H9 (cell line): ENCODE results near the gene GSN. TPM values are rescaled to one million over a fixed set of nuclear protein-coding genes. Genes with fewer than 3 reads are reported as not detected.

Experiments
- DNase-seq: peaks from one replicate; pipeline ENCODE4 v3.0.0-alpha.2; 2017
- H2AFZ ChIP-seq: one replicate; pipeline ENCODE4 v1.6.1; 2013; ENCODE audit warnings: mild to moderate bottlenecking, low read length, control low read depth, moderate library complexity
- H2AK5ac ChIP-seq: 2 replicates; pipeline ENCODE4 v1.6.1; 2013; ENCODE audit warnings: low read length, control low read depth, mixed read lengths; ENCODE audit not compliant: insufficient read length
- H2BK120ac ChIP-seq: one replicate; pipeline ENCODE4 v1.6.1; 2013; ENCODE audit warnings: low read depth, mild to moderate bottlenecking, low read length, control low read depth, inconsistent platforms; ENCODE audit not compliant: poor library complexity, severe bottlenecking
- H2BK12ac ChIP-seq: 2 replicates; pipeline ENCODE4 v1.6.1; 2013; ENCODE audit warnings: low read length, control low read depth, mixed read lengths, low read depth; ENCODE audit not compliant: insufficient read length
- H2BK15ac ChIP-seq: 2 replicates; pipeline ENCODE4 v1.6.1; 2013; ENCODE audit warnings: low read depth, low read length, control low read depth
- H2BK20ac ChIP-seq: one replicate; pipeline ENCODE4 v1.6.1; 2013; ENCODE audit warnings: low read depth, mild to moderate bottlenecking, low read length, control low read depth, inconsistent platforms; ENCODE audit not compliant: poor library complexity, severe bottlenecking
- H2BK5ac ChIP-seq: 2 replicates; pipeline ENCODE4 v1.6.1; 2013; ENCODE audit warnings: low read length, control low read depth, mixed read lengths; ENCODE audit not compliant: insufficient read length
- H3K14ac ChIP-seq: 2 replicates; pipeline ENCODE4 v1.6.1; 2013; ENCODE audit warnings: low read length, control low read depth; ENCODE audit not compliant: insufficient read depth
- H3K18ac ChIP-seq: 2 replicates; pipeline ENCODE4 v1.6.1; 2013; ENCODE audit warnings: low read depth, mild to moderate bottlenecking, mixed read lengths, low read length, control low read depth; ENCODE audit not compliant: insufficient read length
- H3K23ac ChIP-seq: 2 replicates; pipeline ENCODE4 v1.6.1; 2013; ENCODE audit warnings: low read length, control low read depth, mixed read lengths, low read depth; ENCODE audit not compliant: insufficient read length
- H3K23me2 ChIP-seq: 2 replicates; pipeline ENCODE4 v1.6.1; 2013; ENCODE audit warnings: low read depth, mild to moderate bottlenecking, mixed read lengths, low read length, control low read depth; ENCODE audit not compliant: insufficient read length, poor library complexity, severe bottlenecking
- H3K27ac ChIP-seq: 2 replicates; pipeline ENCODE4 v1.5.1; 2013; ENCODE audit warnings: low read length, control low read depth, mixed read lengths, low read depth; ENCODE audit not compliant: insufficient read length
- H3K27me3 ChIP-seq: 2 replicates; pipeline ENCODE4 v1.6.1; 2013; ENCODE audit warnings: low read length, control low read depth, inconsistent platforms; ENCODE audit not compliant: insufficient read depth
- H3K4ac ChIP-seq: 2 replicates; pipeline ENCODE4 v1.6.1; 2013; ENCODE audit warnings: low read depth, mild to moderate bottlenecking, control low read depth, inconsistent platforms, low read length, moderate library complexity
- H3K4me1 ChIP-seq: 2 replicates; pipeline ENCODE4 v1.6.1; 2013; ENCODE audit warnings: low read length, control low read depth, inconsistent platforms; ENCODE audit not compliant: insufficient read depth
- H3K4me2 ChIP-seq: 2 replicates; pipeline ENCODE4 v1.6.1; 2013; ENCODE audit warnings: low read length, control low read depth, mixed read lengths; ENCODE audit not compliant: insufficient read length, insufficient read depth
- H3K56ac ChIP-seq: 2 replicates; pipeline ENCODE4 v1.6.1; 2013; ENCODE audit warnings: low read depth, mild to moderate bottlenecking, mixed read lengths, low read length, control low read depth; ENCODE audit not compliant: insufficient read length
- H3K79me1 ChIP-seq: 2 replicates; pipeline ENCODE4 v1.6.1; 2013; ENCODE audit warnings: low read depth, mild to moderate bottlenecking, moderate library complexity, low read length, control low read depth, inconsistent platforms; ENCODE audit not compliant: insufficient read depth, poor library complexity, severe bottlenecking
- H3K79me2 ChIP-seq: 2 replicates; pipeline ENCODE4 v1.6.1; 2013; ENCODE audit warnings: low read length, control low read depth, inconsistent platforms; ENCODE audit not compliant: insufficient read depth
- H3K9ac ChIP-seq: 2 replicates; pipeline ENCODE4 v1.6.1; 2013; ENCODE audit warnings: low read length, control low read depth, mixed read lengths; ENCODE audit not compliant: insufficient read length; ENCODE audit errors: extremely low read depth
- H3K9me3 ChIP-seq: one replicate; pipeline ENCODE4 v1.6.1; 2013; ENCODE audit warnings: low read depth, low read length, inconsistent platforms; ENCODE audit not compliant: control insufficient read depth
- H3T11ph ChIP-seq: one replicate; pipeline ENCODE4 v1.6.1; 2013; ENCODE audit warnings: mild to moderate bottlenecking, low read length, control low read depth, inconsistent platforms
- H4K20me1 ChIP-seq: one replicate; pipeline ENCODE4 v1.6.1; 2013; ENCODE audit not compliant: control insufficient read depth, insufficient read length, insufficient read depth
- H4K5ac ChIP-seq: 2 replicates; pipeline ENCODE4 v1.6.1; 2013; ENCODE audit warnings: low read depth, mild to moderate bottlenecking, mixed read lengths, low read length, control low read depth; ENCODE audit not compliant: insufficient read length
- H4K8ac ChIP-seq: replicated peaks from 2 replicates; pipeline ENCODE4 v1.6.1; 2013; ENCODE audit warnings: low read length, control low read depth, mixed read lengths, low read depth; ENCODE audit not compliant: insufficient read length
- H4K91ac ChIP-seq: 2 replicates; pipeline ENCODE4 v1.6.1; 2013; ENCODE audit warnings: low read depth, mild to moderate bottlenecking, moderate library complexity, mixed read lengths, low read length, control low read depth; ENCODE audit not compliant: insufficient read length
- H3K27ac Mint-ChIP-seq, 3 experiments: 2 replicates in 2 of 3; 3 replicates in 1 of 3; pipeline ENCODE4 v1.8.0; 2020 to 2021; ENCODE audit warnings: mixed read lengths in 3 of 3, mild to moderate bottlenecking in 1 of 3, moderate library complexity in 1 of 3
- H3K27me3 Mint-ChIP-seq: 2 replicates; pipeline ENCODE4 v1.8.0; 2021; ENCODE audit warnings: low read depth, mild to moderate bottlenecking, moderate library complexity, mixed read lengths
- H3K36me3 Mint-ChIP-seq, 3 experiments: 2 replicates in 2 of 3; 3 replicates in 1 of 3; pipeline ENCODE4 v1.8.0; 2020 to 2021; ENCODE audit warnings: low read depth in 3 of 3, mixed read lengths in 3 of 3; ENCODE audit not compliant: insufficient read depth in 1 of 3
- H3K4me1 Mint-ChIP-seq, 2 experiments: 2 replicates each; pipeline ENCODE4 v1.8.0; 2020; ENCODE audit warnings: mixed read lengths in 2 of 2
- H3K4me3 Mint-ChIP-seq, 2 experiments: 2 replicates in 1 of 2; 3 replicates in 1 of 2; pipeline ENCODE4 v1.8.0; 2020 to 2021; ENCODE audit warnings: mild to moderate bottlenecking in 2 of 2, mixed read lengths in 2 of 2, moderate library complexity in 1 of 2
- H3K9me3 Mint-ChIP-seq, 2 experiments: 2 replicates in 1 of 2; 3 replicates in 1 of 2; pipeline ENCODE4 v1.8.0; 2020; ENCODE audit warnings: mild to moderate bottlenecking in 2 of 2, mixed read lengths in 2 of 2, moderate library complexity in 1 of 2
- CTCF ChIP-seq: fragments of 200-600 bp; sonication (generic); conservative IDR thresholded peaks from 3 replicates; pipeline ENCODE4 v1.8.0; 2021; ENCODE audit warnings: antibody characterized with exemption, mild to moderate bottlenecking
- total RNA-seq: library from RNA; stranded (reverse); gene quantifications from 2 replicates; pipeline ENCODE4 v1.2.1, GENCODE V29; 2021

The GSN gene
- total RNA-seq, 1 experiment from 2014 or later, result 14.9 TPM

- no peaks in the 10 kb centered on the region for H3K79me2 ChIP-seq
- H3K27ac Mint-ChIP-seq, result no peak overlapping the region
- DNase-seq, result no peak
These were observed 92.8 kb downstream of the GSN start for GRCh38 chr9:121360601-121361374.

More at GRCh38 chr9:121360601-121361374, 92.8 kb downstream of the GSN start:
- TF ChIP-seq CTCF, result no peak
- Histone ChIP-seq H3K27ac (no peak overlapping the region), H3K23me2 (no peaks in the 10 kb centered on the region), H3K27me3 (no peaks in the 10 kb centered on the region), H2BK12ac (no peak overlapping the region), H3K9ac (no peak overlapping the region), H4K5ac (no peak overlapping the region), H2BK20ac (no peak overlapping the region), H4K8ac (no peak overlapping the region), H2BK5ac (no peak overlapping the region), H3K4me1 (no peaks in the 10 kb centered on the region), H2AFZ (no peak overlapping the region), H4K91ac (no peak overlapping the region), H3K56ac (no peak overlapping the region), H3K4me2 (no peak overlapping the region), H3K9me3 (no peaks in the 10 kb centered on the region), H3K23ac (no peak overlapping the region), H2AK5ac (no peak overlapping the region), H4K20me1 (no peaks in the 10 kb centered on the region), H3K14ac (no peak overlapping the region), H2BK15ac (no peak overlapping the region), H3K79me1 (no peaks in the 10 kb centered on the region), H2BK120ac (no peak overlapping the region), H3T11ph (no peak overlapping the region), H3K18ac (no peak overlapping the region), H3K4ac (no peak overlapping the region)
- no peaks in the 10 kb centered on the region; a peak in 1 of 5 replicates for H3K9me3 Mint-ChIP-seq
- no peak overlapping the region for H3K4me3 Mint-ChIP-seq
- H3K27me3 Mint-ChIP-seq, result no peaks in the 10 kb centered on the region
- no peaks in the 10 kb centered on the region; a peak in 1 of 7 replicates for H3K36me3 Mint-ChIP-seq
- peaks cover 0 to 6% of the 10 kb centered on the region in 2 experiments; a peak in 1 of 4 replicates for H3K4me1 Mint-ChIP-seq
